SW480 (cell line): ENCODE results near the gene ZNF143.
A peak's percentile ranks its signal among the peaks of the same experiment; 100 is the strongest.
"Not testable (repeated sequence)": the region's sequence is repeated elsewhere in the genome, so short reads cannot be mapped to it uniquely, and the experiment has no call there.

ENCODE experiments used
- DNase-seq: peaks from one replicate; pipeline ENCODE4 v3.0.0-alpha.2; 2016; ENCODE audit warnings: low spot score

The ZNF143 gene

GRCh38 chr11:9498457-9499078 lies 37.8 kb downstream of the ZNF143 start:
- no peak for DNase-seq

GRCh38 chr11:9506489-9507276 lies 45.9 kb downstream of the ZNF143 start:
- peak; percentile 78 for DNase-seq

GRCh38 chr11:9507277-9507580 lies 46.4 kb downstream of the ZNF143 start:
- no peak for DNase-seq

- no peak for DNase-seq
Measured at GRCh38 chr11:9509041-9509440, 48.2 kb downstream of the ZNF143 start.

- no peak for DNase-seq
Measured at GRCh38 chr11:9512370-9513019, 51.7 kb downstream of the ZNF143 start.

- DNase-seq = not testable (repeated sequence)
Measured at GRCh38 chr11:9514576-9514975, 53.8 kb downstream of the ZNF143 start.

- DNase-seq = peak; percentile 27
Measured at GRCh38 chr11:9516113-9516512, 55.3 kb downstream of the ZNF143 start.

- no peak for DNase-seq
Measured at GRCh38 chr11:9518835-9519410, 58.1 kb downstream of the ZNF143 start.

- DNase-seq = no peak
Measured at GRCh38 chr11:9524001-9524400, 63.2 kb downstream of the ZNF143 start.

- DNase-seq = no peak
Measured at GRCh38 chr11:9525116-9525515, 64.3 kb downstream of the ZNF143 start.

GRCh38 chr11:9527481-9528135 lies 66.8 kb downstream of the ZNF143 start:
- DNase-seq = no peak

- DNase-seq = no peak
Measured at GRCh38 chr11:9528136-9528501, 67.3 kb downstream of the ZNF143 start.

- DNase-seq = no peak
Measured at GRCh38 chr11:9528573-9529333, 67.9 kb downstream of the ZNF143 start.

GRCh38 chr11:9529334-9529650 lies 68.5 kb downstream of the ZNF143 start:
- DNase-seq = no peak

- no peak for DNase-seq
Measured at GRCh38 chr11:9530020-9530621, 69.3 kb downstream of the ZNF143 start.

GRCh38 chr11:9530901-9531625 lies 70.3 kb downstream of the ZNF143 start:
- DNase-seq = no peak

GRCh38 chr11:9533058-9533457 lies 72.2 kb downstream of the ZNF143 start:
- no peak for DNase-seq

GRCh38 chr11:9533736-9534473 lies 73.1 kb downstream of the ZNF143 start:
- no peak for DNase-seq

GRCh38 chr11:9535189-9535781 lies 74.5 kb downstream of the ZNF143 start:
- DNase-seq = peak; percentile 30

- DNase-seq = no peak
Measured at GRCh38 chr11:9538548-9538947, 77.7 kb downstream of the ZNF143 start.
